ENCODE measurements around the gene LUM.

Gene LUM

DNA sequence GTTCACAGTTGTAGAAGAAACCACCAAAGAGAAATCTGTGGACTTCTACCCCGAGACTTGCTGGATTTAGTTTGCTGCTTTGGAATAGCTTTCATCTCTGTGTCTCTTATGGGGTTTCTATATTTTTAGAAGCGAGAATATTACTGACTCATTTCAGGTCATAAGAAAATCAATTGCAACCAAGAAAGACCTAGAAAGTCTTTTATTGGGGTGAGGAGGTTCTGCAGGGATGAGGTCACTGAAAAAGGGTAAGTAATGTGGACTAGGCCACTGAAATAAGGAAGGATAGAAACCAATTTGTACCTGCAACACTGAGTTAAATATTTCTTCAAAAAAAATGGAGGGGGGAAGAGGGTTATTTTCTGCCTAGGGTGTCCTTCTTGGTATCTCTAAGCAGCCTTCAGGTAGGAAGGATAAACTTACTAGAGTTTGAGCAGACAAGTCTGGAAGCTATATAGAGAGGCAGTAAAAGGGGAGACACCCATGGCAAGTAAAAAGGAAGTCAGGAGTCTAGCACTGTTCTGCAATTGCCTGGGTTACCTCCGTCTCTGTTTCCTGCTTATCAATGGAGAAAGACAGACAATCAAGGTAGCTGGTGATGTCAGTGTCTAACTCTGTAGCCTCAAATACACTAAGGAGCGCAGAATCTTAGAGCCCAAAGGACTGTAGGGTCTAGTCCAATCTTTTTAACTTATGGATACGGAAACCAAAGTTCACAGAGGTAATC, 33.9 kb downstream of the LUM start:
- DNase-seq = no peak

- DNase-seq = no peak
Measured at GRCh38 chr12:91074851-91075250, 36.4 kb downstream of the LUM start.

GRCh38 chr12:91074154-91074709, 37.1 kb downstream of the LUM start:
- DNase-seq = no peak

GRCh38 chr12:91073426-91073825, 37.9 kb downstream of the LUM start:
- no peak for DNase-seq

DNA sequence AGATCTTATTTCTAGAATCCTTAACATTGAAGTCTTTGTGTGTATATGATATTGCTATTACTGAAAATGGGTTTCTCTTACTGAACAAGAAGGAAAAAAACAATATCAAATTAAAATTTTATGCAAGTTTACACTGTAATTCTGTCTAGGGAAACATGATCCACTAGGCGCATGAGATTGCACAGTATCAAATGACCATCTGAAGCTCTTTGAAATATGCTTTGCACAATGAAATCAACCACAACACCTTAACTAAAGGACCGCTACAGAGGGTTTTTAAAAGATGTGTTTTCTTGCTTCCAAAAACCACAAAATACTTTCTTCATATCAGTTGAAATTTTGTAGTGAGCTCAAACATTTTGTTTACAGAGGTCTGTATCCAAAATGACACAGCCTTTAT, 38.4 kb downstream of the LUM start:
- DNase-seq = no peak

GRCh38 chr12:91070936-91071335, 40.4 kb downstream of the LUM start:
- no peak for DNase-seq

- no peak for DNase-seq
Measured at GRCh38 chr12:91065396-91065795, 45.9 kb downstream of the LUM start.

- DNase-seq = no peak
Measured at GRCh38 chr12:91064640-91065039, 46.7 kb downstream of the LUM start.

DNA sequence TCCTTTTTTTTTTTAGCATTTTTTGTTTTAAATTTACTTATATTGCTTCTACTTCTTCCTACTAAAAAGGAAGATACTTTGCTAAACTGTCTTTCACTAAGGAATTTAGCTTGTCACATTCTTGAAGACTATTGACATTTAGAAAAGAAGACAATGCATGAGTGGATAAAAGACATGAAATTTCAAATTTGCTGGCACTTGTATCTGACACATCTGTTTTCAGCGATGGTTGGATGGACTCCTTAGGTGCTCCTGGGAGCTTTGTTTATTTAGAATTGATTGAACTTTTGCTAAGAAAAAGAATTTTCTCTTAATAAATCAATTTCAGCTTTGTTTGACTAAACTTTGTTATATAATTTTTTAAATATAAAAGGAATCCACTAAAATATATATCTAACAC, 50.2 kb downstream of the LUM start:
- DNase-seq = no peak

GRCh38 chr12:91059211-91059610, 52.1 kb downstream of the LUM start:
- no peak for DNase-seq

DNA sequence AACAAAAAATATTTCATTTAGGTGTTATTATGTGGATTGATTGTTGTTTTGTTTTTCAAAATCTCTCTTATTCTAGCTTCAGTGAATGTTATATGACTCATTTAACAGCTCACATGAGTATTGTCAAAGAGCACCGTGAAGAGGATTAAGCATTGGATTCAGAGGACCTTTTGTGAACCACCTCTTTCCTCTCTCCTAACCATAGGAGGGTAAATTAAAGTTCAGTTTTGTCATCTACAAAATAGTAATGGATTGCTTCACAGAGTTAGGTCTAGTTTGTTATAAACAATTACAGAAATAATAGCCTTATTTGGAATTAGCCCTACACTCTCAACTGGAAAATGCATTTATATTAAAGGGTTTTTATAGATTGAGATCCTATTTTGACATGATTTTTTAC, 52.5 kb downstream of the LUM start:
- DNase-seq = no peak

DNA sequence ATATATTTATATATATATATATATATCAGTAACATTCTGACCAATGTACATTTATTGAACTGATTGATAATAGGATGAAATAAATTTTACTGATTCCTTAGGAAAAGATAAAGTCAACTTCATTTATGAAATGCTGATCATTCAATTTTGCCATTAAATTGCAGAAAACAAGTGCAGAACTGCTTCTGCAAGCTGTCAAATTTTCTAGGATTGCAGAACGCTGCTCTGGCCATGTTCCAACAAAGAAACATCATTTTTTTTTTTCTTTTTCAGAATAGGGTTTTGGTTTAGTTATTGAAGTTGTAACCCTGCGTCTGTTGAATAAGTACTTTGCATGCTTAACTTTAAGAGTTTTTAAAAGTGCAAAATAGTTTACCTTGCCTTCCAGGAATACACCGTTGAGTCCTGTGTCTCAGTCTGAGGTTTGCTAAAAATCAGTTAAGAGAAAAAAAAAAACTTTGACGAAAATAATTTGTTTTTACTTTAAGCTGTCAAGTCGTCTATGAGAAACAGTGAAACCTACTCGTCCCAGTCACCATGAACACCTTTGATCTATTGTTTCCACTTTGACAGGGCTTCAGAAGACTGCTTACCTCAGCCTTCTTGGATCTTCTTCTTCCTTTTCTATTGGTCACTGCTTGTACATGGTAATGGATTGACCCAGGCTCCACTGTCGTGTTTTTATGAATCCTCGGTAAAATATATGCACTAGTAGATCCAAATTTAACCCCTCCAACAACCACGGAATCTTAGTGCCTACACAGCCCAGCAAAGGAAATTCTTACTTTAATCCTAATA, 53.7 kb downstream of the LUM start, which contains the start of gene KERA:
Gene KERA (minus strand): TSS at position 657 of the 798 bp plus-strand sequence. CDS start 1,743 bp downstream, outside the sequence.
- DNase-seq = no peak

DNA sequence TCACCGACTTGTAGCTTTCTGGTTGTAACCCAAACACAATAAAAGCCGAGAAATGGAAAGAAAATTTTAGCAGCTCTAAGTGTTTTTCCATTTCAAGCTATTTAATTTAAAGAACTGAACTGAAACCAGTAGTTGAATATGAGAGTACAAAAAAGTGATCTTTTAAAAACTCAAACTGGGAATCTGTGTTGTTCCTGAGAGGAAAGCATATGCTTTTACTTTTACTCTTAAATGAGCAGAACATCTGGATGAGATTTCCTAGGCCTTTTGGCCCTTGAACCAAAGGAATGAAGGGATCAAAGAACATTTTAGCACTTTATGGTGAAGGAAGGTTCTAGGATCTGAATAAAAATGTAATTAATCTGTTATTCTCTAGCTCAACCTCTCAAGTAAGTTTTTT, 54.8 kb downstream of the LUM start:
- no peak for DNase-seq

DNA sequence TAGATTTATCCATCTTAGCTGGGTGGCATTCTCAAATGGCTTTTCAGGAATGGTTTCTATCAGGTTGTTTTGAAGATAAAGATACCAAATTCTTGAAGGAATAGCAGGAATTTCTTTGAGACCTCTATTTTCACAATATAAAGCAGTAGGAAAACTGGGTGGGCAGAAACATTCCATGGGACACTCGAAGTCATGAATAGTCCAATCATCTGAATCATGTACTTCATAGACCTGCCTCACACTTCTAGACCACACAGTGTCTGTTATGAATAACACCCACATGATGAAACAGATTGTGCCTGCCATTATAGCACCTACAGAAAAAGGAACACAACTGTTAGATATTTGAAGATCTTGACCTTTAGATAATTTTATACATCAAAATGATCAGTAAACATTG, 55.3 kb downstream of the LUM start:
- no peak for DNase-seq

GRCh38 chr12:91053951-91054715, 57.2 kb downstream of the LUM start:
- no peak for DNase-seq
